ENCODE data around the gene P4HA2. TPM values are rescaled to one million over a fixed set of nuclear protein-coding genes. Genes with fewer than 3 reads are reported as not detected.

P4HA2 gene
- total RNA-seq, 2 experiments from 2014 or later: not detected

DNA sequence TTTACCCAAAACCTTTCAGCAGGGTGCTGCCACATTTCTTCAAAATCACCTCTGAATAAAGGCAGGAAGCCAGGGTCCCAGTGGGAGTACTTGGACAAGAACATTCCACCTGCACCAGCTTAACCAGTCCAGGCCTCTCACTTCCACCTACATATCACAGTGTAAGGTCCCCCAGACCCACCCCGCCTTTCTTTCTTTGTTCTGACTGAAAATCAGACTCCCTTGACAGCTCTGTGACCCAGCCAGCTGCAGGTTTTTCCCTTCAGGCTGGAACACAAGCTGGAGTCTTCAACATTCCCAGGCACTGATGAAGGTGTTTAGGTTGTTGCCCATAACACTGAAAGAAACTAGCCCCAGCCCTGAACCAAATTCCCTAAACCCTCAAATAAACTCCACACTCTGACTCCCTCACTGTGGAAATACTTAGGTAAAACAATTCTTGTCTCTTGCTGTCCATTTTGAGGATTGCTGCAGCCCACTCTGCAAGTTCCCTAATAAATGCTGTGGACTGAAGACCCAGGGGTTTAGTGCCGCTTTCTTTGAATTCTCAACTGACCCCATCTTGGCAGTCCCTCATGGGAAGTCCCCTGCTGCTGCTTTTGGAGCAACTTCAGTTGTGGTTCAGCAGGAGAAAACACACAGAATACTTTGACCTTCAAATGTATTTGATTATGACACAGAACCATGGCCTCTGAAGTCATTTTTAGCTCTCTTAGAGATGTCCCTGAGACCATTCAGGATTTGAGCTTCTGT lies 24.8 kb downstream of the P4HA2 start:
- no peaks in the 10 kb centered on the region for H3K9me3 ChIP-seq (ENCODE audit: control insufficient read depth in 1 of 2, insufficient read depth in 1 of 2, low read length in 2 of 2)
- TF ChIP-seq CTCF (IDR thresholded peaks at IDR 0.05): no peak
- DNase-seq: no peak
- Mint-ChIP-seq H3K27ac (no peak overlapping the region), H3K27me3 (no peaks in the 10 kb centered on the region), H3K4me3 (no peak overlapping the region), H3K4me1 (ENCODE audit: low read depth) (no peaks in the 10 kb centered on the region), H3K9me3 (no peaks in the 10 kb centered on the region), H3K36me3 (ENCODE audit: low read depth) (no peaks in the 10 kb centered on the region)
- H3K27ac ChIP-seq (ENCODE audit: low read depth in 1 of 2, low read length in 2 of 2): no peak overlapping the region
- no peaks in the 10 kb centered on the region for H3K27me3 ChIP-seq (ENCODE audit: control insufficient read depth in 1 of 2, insufficient read depth in 2 of 2, low read length in 2 of 2)
- H3K36me3 ChIP-seq (ENCODE audit: insufficient read depth, low read length): no peaks in the 10 kb centered on the region
- no peak overlapping the region for H3K4me3 ChIP-seq (ENCODE audit: low read length)
- ChIA-PET CTCF (no interaction called here), POLR2A (no interaction called here)
- H3K4me1 ChIP-seq (ENCODE audit: insufficient read depth, low read length): no peaks in the 10 kb centered on the region
- ATAC-seq (ENCODE audit: poor library complexity): no peak
- intact Hi-C loops (cut with DNase I, micrococcal nuclease): no loop called here

DNA sequence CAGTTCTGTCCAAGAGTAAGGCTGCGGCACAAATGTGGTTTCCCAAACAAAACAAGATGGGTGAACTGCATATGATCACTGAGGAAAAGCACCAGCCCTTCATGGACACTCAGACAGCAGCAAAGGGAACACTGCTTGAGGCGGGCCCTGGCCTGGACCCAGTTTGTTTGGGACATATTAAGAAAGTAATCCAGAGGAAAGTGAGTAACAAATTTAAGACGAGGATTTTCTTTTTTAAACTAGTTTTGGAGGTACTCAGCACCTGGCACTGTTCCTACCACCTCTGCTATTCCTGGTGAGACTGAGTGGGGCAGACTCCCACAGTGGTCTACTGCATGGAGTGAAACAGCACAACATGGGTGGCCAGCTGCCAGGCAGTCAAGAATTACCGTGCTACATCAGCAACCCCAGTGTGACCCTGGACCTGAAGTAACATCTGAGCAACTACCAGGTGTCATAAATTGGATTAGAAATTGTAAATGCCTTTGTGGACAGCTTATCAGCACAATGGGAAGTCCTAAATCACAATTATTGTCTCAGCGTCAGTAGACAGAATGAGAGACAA lies 28.5 kb downstream of the P4HA2 start:
- Mint-ChIP-seq H3K4me3 (no peak overlapping the region), H3K9me3 (no peaks in the 10 kb centered on the region), H3K4me1 (ENCODE audit: low read depth) (no peaks in the 10 kb centered on the region), H3K27me3 (no peaks in the 10 kb centered on the region), H3K36me3 (ENCODE audit: low read depth) (no peaks in the 10 kb centered on the region), H3K27ac (no peak overlapping the region)
- H3K9me3 ChIP-seq (ENCODE audit: control insufficient read depth in 1 of 2, insufficient read depth in 1 of 2, low read length in 2 of 2): no peaks in the 10 kb centered on the region
- no peak for ATAC-seq (ENCODE audit: poor library complexity)
- no peak overlapping the region for H3K27ac ChIP-seq (ENCODE audit: low read depth in 1 of 2, low read length in 2 of 2)
- DNase-seq: no peak
- no peaks in the 10 kb centered on the region for H3K27me3 ChIP-seq (ENCODE audit: control insufficient read depth in 1 of 2, insufficient read depth in 2 of 2, low read length in 2 of 2)
- ChIA-PET CTCF (no interaction called here), POLR2A (no interaction called here)
- intact Hi-C loops (cut with DNase I, micrococcal nuclease): no loop called here
- H3K4me1 ChIP-seq (ENCODE audit: insufficient read depth, low read length): no peaks in the 10 kb centered on the region
- no peak for TF ChIP-seq CTCF (IDR thresholded peaks at IDR 0.05)
- H3K4me3 ChIP-seq (ENCODE audit: low read length): no peak overlapping the region
- no peaks in the 10 kb centered on the region for H3K36me3 ChIP-seq (ENCODE audit: insufficient read depth, low read length)

DNA sequence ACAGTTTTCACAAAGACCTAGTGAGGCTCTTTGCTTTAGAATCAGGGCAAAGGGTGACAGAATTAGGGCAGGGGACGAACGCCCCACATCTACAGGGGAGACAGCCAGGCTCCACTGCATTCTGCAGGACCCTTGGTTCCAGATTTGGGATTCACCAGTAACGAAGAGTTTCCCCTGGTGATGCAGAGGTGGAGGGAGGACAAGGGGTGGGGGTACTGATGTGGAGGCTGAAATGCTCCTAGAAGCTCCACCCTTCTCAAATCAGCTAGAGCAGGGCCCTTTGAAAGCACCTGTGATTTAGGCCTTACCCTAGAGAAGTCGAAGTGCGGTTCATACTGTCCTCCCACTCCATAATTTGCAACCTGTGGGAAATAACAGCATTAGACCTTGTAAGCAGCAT lies 29.1 kb downstream of the P4HA2 start:
- Mint-ChIP-seq H3K36me3 (ENCODE audit: low read depth) (no peaks in the 10 kb centered on the region), H3K9me3 (no peaks in the 10 kb centered on the region), H3K4me3 (no peak overlapping the region), H3K27me3 (no peaks in the 10 kb centered on the region), H3K27ac (no peak overlapping the region), H3K4me1 (ENCODE audit: low read depth) (no peaks in the 10 kb centered on the region)
- DNase-seq (no peak), ATAC-seq (ENCODE audit: poor library complexity) (no peak)
- Histone ChIP-seq H3K36me3 (ENCODE audit: insufficient read depth, low read length) (no peaks in the 10 kb centered on the region), H3K27me3 (ENCODE audit: control insufficient read depth in 1 of 2, insufficient read depth in 2 of 2, low read length in 2 of 2) (no peaks in the 10 kb centered on the region), H3K4me3 (ENCODE audit: low read length) (no peak overlapping the region), H3K9me3 (ENCODE audit: control insufficient read depth in 1 of 2, insufficient read depth in 1 of 2, low read length in 2 of 2) (no peaks in the 10 kb centered on the region), H3K27ac (ENCODE audit: low read depth in 1 of 2, low read length in 2 of 2) (no peak overlapping the region), H3K4me1 (ENCODE audit: insufficient read depth, low read length) (no peaks in the 10 kb centered on the region)
- POLR2A ChIA-PET: no interaction called here
- no peak for TF ChIP-seq CTCF (IDR thresholded peaks at IDR 0.05)
- CTCF ChIA-PET: no interaction called here
- intact Hi-C loops (cut with DNase I, micrococcal nuclease): no loop called here
